Neuronal stem cell (in vitro differentiated cells): Measurements from ENCODE around the gene BABAM2.

Source experiments
- DNase-seq: peaks from one replicate; pipeline ENCODE4 v3.0.0-alpha.2; 2013; ENCODE audit warnings: low spot score
- H2AFZ ChIP-seq: one replicate; pipeline ENCODE4 v1.6.1; 2013; ENCODE audit warnings: mild to moderate bottlenecking, low read length, inconsistent platforms
- H2AK5ac ChIP-seq: 2 replicates; pipeline ENCODE4 v1.6.1; 2013; ENCODE audit warnings: low read depth, mild to moderate bottlenecking, inconsistent platforms, low read length, moderate library complexity, mixed read lengths
- H2BK120ac ChIP-seq: 2 replicates; pipeline ENCODE4 v1.6.1; 2013; ENCODE audit warnings: low read depth, mild to moderate bottlenecking, inconsistent platforms, low read length, moderate library complexity, mixed read lengths
- H2BK12ac ChIP-seq: one replicate; pipeline ENCODE4 v1.6.1; 2013; ENCODE audit warnings: low read length, inconsistent platforms
- H2BK15ac ChIP-seq: 2 replicates; pipeline ENCODE4 v1.6.1; 2013; ENCODE audit warnings: mild to moderate bottlenecking, low read length, inconsistent platforms, mixed read lengths
- H2BK5ac ChIP-seq: one replicate; pipeline ENCODE4 v1.6.1; 2013; ENCODE audit warnings: inconsistent platforms, mild to moderate bottlenecking, low read length, moderate library complexity
- H3K14ac ChIP-seq: one replicate; pipeline ENCODE4 v1.6.1; 2013; ENCODE audit warnings: low read length, inconsistent platforms
- H3K18ac ChIP-seq: 2 replicates; pipeline ENCODE4 v1.6.1; 2013; ENCODE audit warnings: low read length, inconsistent platforms
- H3K23ac ChIP-seq: 2 replicates; pipeline ENCODE4 v1.6.1; 2013; ENCODE audit warnings: low read depth, mild to moderate bottlenecking, mixed read lengths, low read length, inconsistent platforms; ENCODE audit not compliant: poor library complexity
- H3K27ac ChIP-seq: replicated peaks from 3 replicates; pipeline ENCODE4 v1.5.1; 2013; ENCODE audit warnings: low read length, inconsistent platforms
- H3K27me3 ChIP-seq, 3 experiments: 2 replicates each; pipeline ENCODE4 v1.6.1; 2013; ENCODE audit warnings: low read length in 3 of 3, mild to moderate bottlenecking in 2 of 3, inconsistent platforms in 1 of 3, low read depth in 1 of 3, mixed read lengths in 1 of 3, moderate library complexity in 1 of 3; ENCODE audit not compliant: control insufficient read depth in 3 of 3, insufficient read depth in 3 of 3
- H3K36me3 ChIP-seq, 2 donors: replicated peaks in 1 of 2; 2 replicates each; pipeline ENCODE4 v1.6.1; 2013; ENCODE audit warnings: low read length in 2 of 2; ENCODE audit not compliant: control insufficient read depth in 2 of 2, insufficient read depth in 2 of 2
- H3K4ac ChIP-seq: 2 replicates; pipeline ENCODE4 v1.6.1; 2013; ENCODE audit warnings: inconsistent platforms, mild to moderate bottlenecking, low read length, moderate library complexity
- H3K4me1 ChIP-seq, 2 donors: 1 replicate in 1 of 2; 2 replicates in 1 of 2; pipeline ENCODE4 v1.6.1; 2013; ENCODE audit warnings: low read length in 2 of 2, low read depth in 1 of 2; ENCODE audit not compliant: control insufficient read depth in 2 of 2, insufficient read depth in 1 of 2
- H3K4me2 ChIP-seq: one replicate; pipeline ENCODE4 v1.6.1; 2013; ENCODE audit warnings: mild to moderate bottlenecking, low read length, inconsistent platforms; ENCODE audit not compliant: insufficient read depth, poor library complexity, severe bottlenecking
- H3K4me3 ChIP-seq, 2 donors: 2 replicates each; pipeline ENCODE4 v1.5.1; 2013; ENCODE audit warnings: low read length in 2 of 2, mild to moderate bottlenecking in 2 of 2, inconsistent platforms in 1 of 2, moderate library complexity in 1 of 2
- H3K79me1 ChIP-seq: one replicate; pipeline ENCODE4 v1.6.1; 2013; ENCODE audit warnings: low read depth, mild to moderate bottlenecking, inconsistent platforms, low read length, moderate library complexity
- H3K9ac ChIP-seq: one replicate; pipeline ENCODE4 v1.6.1; 2013; ENCODE audit warnings: mild to moderate bottlenecking, low read depth, low read length, inconsistent platforms; ENCODE audit not compliant: poor library complexity
- H3K9me3 ChIP-seq, 2 donors: replicated peaks in 1 of 2; 2 replicates each; pipeline versions ENCODE3 to v1.6.1; 2013; ENCODE audit warnings: low read length in 2 of 2, mild to moderate bottlenecking in 2 of 2, inconsistent platforms in 1 of 2, low read depth in 1 of 2, mixed read lengths in 1 of 2, moderate library complexity in 1 of 2; ENCODE audit not compliant: control insufficient read depth in 2 of 2, insufficient read depth in 1 of 2
- H4K8ac ChIP-seq: one replicate; pipeline ENCODE4 v1.6.1; 2013; ENCODE audit warnings: low read depth, mild to moderate bottlenecking, inconsistent platforms, low read length, moderate library complexity
- H4K91ac ChIP-seq: one replicate; pipeline ENCODE4 v1.6.1; 2013; ENCODE audit warnings: low read length, low read depth, mild to moderate bottlenecking, inconsistent platforms; ENCODE audit not compliant: poor library complexity
- WGBS, 2 donors: extraction: QIAGEN DNeasy Blood & Tissue Kit; methylation state at CpG; one replicate each; pipeline ENCODE4 v1.1.7; 2013; ENCODE audit warnings: missing lambda C conversion rate in 2 of 2, mixed read lengths in 1 of 2; ENCODE audit not compliant: insufficient read length in 2 of 2, insufficient replicate concordance in 1 of 2; ENCODE audit errors: extremely low coverage in 2 of 2; 5-methylcytosine and 5-hydroxymethylcytosine counted together

BABAM2 gene

DNA sequence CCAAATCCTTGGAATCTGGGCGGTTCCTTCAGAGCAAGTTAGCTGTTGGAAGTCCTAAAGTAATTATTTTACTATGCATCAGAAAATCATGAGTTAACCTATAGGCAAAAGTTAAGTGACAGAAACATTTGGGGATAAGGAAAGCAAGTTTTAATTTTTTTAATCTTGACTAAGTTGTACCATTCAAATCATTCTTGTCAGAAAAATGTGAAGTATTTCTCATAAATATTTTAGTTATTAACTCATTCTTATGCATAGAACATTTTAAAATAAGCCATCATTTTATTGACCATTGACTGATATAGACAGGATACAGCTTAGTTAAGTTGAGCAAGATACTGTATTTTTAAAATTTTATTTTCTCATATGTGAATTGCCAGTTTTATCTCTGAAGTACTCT lies 403.9 kb downstream of the BABAM2 start:
- Histone ChIP-seq H4K91ac (no peak overlapping the region), H2BK15ac (no peak overlapping the region), H4K8ac (no peak overlapping the region), H3K18ac (no peak overlapping the region), H3K4me2 (no peak overlapping the region), H3K9ac (no peak overlapping the region), H3K36me3 (peaks cover 2 to 3% of the 10 kb centered on the region in 2 donors), H3K27ac (no peak overlapping the region), H2AK5ac (no peak overlapping the region), H2BK12ac (no peak overlapping the region), H2BK5ac (no peak overlapping the region), H3K4me3 (no peak overlapping the region), H3K4ac (no peak overlapping the region), H3K27me3 (no peaks in the 10 kb centered on the region), H3K9me3 (no peaks in the 10 kb centered on the region), H3K14ac (no peak overlapping the region), H3K4me1 (peaks cover 0 to 6% of the 10 kb centered on the region in 2 donors), H2BK120ac (no peak overlapping the region), H3K23ac (no peak overlapping the region), H3K79me1 (no peaks in the 10 kb centered on the region), H2AFZ (no peak overlapping the region)
- no CpG with 5 or more reads among the region's 1 CpG for WGBS, 2 donors
- DNase-seq = no peak

DNA sequence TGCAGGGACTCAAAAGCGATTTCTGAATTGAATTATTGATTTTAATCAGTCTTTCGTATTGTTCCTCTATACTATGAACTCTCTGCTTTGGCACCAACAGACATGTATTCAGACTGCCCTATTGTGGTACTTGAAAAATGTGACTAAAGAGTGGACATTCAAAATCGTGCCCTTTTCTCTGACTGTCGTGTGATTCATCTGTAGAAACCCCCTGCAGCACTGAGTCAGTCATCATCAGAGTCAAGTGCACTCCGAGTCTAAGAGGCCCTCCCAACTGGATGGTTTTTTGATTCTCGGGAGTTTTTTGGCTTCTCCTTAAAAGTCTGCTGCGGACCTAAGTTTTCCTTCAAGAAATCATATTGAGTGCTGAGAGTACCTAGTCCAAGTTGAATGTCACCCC lies 405.7 kb downstream of the BABAM2 start:
- Histone ChIP-seq H3K9me3 (no peaks in the 10 kb centered on the region), H3K4me1 (peaks cover 0 to 6% of the 10 kb centered on the region in 2 donors), H3K79me1 (no peaks in the 10 kb centered on the region), H3K18ac (no peak overlapping the region), H2AK5ac (no peak overlapping the region), H3K9ac (no peak overlapping the region), H3K36me3 (peaks cover 2 to 4% of the 10 kb centered on the region in 2 donors), H2AFZ (no peak overlapping the region), H3K27me3 (no peaks in the 10 kb centered on the region), H3K23ac (no peak overlapping the region), H3K27ac (no peak overlapping the region), H3K14ac (no peak overlapping the region), H3K4me3 (no peak overlapping the region), H2BK5ac (no peak overlapping the region), H3K4ac (no peak overlapping the region), H4K91ac (no peak overlapping the region), H2BK12ac (no peak overlapping the region), H2BK15ac (no peak overlapping the region), H3K4me2 (no peak overlapping the region), H2BK120ac (no peak overlapping the region), H4K8ac (no peak overlapping the region)
- no peak for DNase-seq
- WGBS, 2 donors = no CpG with 5 or more reads among the region's 7 CpGs

DNA sequence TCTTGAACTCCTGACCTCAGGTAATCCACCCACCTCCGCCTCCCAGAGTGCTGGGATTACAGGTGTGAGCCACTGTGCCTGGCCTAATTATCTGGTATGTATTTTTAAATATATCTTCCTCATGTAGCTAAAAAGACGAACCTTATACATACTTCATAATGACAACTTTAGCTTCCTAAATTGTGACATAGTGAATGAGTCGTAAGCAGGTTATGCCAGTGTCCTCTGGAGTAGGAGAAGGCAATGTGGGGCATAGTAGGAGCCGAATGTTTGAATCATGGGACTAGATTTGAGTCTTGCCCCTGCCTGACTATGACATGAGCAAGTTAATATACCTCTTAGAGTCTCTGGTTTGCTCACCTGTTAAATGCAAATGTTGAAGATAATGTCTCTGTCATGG lies 406.4 kb downstream of the BABAM2 start:
- H3K27ac ChIP-seq = no peak overlapping the region

DNA sequence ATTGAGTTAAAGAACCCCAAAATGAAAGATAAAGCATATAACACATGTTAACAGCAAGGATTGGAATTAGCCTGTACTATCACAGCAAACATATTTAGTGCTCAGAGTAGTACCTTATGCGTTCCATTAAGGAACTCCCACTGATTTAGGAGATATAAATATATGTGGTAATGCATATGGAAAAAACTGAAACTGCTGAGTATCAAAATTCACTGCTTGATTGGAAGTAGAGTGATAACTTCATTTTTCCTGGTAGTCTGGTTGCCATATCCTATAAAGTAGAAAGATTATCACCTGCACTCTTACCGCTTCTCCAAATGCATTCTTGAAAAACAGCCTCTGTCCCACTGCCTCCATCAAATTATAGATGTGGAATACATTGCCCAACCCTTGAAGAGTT lies 407.0 kb downstream of the BABAM2 start:
- no peak overlapping the region for H2BK120ac ChIP-seq
- no peak overlapping the region for H2BK15ac ChIP-seq
- no peak overlapping the region for H2AK5ac ChIP-seq
- WGBS, 2 donors = no CpG with 5 or more reads among the region's 2 CpGs
- no peaks in the 10 kb centered on the region for H3K27me3 ChIP-seq
- H4K8ac ChIP-seq = no peak overlapping the region
- no peaks in the 10 kb centered on the region for H3K79me1 ChIP-seq
- H3K4me2 ChIP-seq = no peak overlapping the region
- peaks cover 2 to 4% of the 10 kb centered on the region in 2 donors for H3K36me3 ChIP-seq
- no peak overlapping the region for H3K27ac ChIP-seq
- H3K9ac ChIP-seq = no peak overlapping the region
- H2BK12ac ChIP-seq = no peak overlapping the region
- no peak overlapping the region for H4K91ac ChIP-seq
- no peak overlapping the region for H3K23ac ChIP-seq
- no peak overlapping the region for H2BK5ac ChIP-seq
- H3K9me3 ChIP-seq = no peaks in the 10 kb centered on the region
- H2AFZ ChIP-seq = no peak overlapping the region
- no peak for DNase-seq
- no peak overlapping the region for H3K18ac ChIP-seq
- H3K14ac ChIP-seq = no peak overlapping the region
- H3K4me1 ChIP-seq = peaks cover 0 to 6% of the 10 kb centered on the region in 2 donors
- H3K4ac ChIP-seq = no peak overlapping the region
- H3K4me3 ChIP-seq = no peak overlapping the region

More for the DNA sequence above, 406.4 kb downstream of the BABAM2 start:
- Histone ChIP-seq H2BK15ac (no peak overlapping the region), H2AK5ac (no peak overlapping the region), H3K14ac (no peak overlapping the region), H3K36me3 (peaks cover 2 to 4% of the 10 kb centered on the region in 2 donors), H2AFZ (no peak overlapping the region), H3K27me3 (no peaks in the 10 kb centered on the region), H3K79me1 (no peaks in the 10 kb centered on the region), H3K4me2 (no peak overlapping the region), H3K4me3 (no peak overlapping the region), H3K9ac (no peak overlapping the region), H3K9me3 (no peaks in the 10 kb centered on the region), H2BK120ac (no peak overlapping the region), H3K18ac (no peak overlapping the region), H3K23ac (no peak overlapping the region), H3K4me1 (peaks cover 0 to 6% of the 10 kb centered on the region in 2 donors), H4K8ac (no peak overlapping the region), H4K91ac (no peak overlapping the region), H3K4ac (no peak overlapping the region), H2BK5ac (no peak overlapping the region), H2BK12ac (no peak overlapping the region)
- DNase-seq = no peak
- WGBS, 2 donors = no CpG with 5 or more reads among the region's 4 CpGs
